PC-9 (cell line): ENCODE results near the gene PTBP1.

ENCODE experiments used
- EZH2 ChIP-seq: fragments of 200-600 bp; sonication (generic); IDR thresholded peaks from 2 replicates; pipeline ENCODE4 v1.8.0; 2017; ENCODE audit warnings: antibody characterized with exemption, low read depth
- TF ChIP-seq, protein P1 (sequence below): fragments of 200-600 bp; sonication (generic); conservative IDR thresholded peaks from 2 replicates; pipeline ENCODE4 v1.6.1; 2017; ENCODE audit warnings: mixed run types, antibody characterized with exemption, mild to moderate bottlenecking, moderate library complexity

DNA sequence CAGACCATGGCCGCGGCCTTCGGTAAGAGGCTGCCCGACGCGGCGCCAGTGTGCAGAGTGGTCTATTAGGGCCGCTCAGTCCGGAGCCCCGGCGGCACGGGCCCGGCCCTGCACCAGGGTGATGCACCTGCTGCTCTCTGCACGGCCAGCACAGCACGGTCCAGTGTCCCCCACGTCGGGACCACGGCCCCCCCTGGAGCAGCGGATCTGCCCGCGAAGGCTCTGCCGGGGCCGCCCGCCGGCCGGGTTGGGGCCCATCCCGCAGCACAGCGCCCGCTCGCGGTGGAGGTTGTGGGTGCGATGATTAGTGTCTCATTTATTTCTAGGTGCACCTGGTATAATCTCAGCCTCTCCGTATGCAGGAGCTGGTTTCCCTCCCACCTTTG lies 7.9 kb downstream of the PTBP1 start:
- TF ChIP-seq, protein P1, sequence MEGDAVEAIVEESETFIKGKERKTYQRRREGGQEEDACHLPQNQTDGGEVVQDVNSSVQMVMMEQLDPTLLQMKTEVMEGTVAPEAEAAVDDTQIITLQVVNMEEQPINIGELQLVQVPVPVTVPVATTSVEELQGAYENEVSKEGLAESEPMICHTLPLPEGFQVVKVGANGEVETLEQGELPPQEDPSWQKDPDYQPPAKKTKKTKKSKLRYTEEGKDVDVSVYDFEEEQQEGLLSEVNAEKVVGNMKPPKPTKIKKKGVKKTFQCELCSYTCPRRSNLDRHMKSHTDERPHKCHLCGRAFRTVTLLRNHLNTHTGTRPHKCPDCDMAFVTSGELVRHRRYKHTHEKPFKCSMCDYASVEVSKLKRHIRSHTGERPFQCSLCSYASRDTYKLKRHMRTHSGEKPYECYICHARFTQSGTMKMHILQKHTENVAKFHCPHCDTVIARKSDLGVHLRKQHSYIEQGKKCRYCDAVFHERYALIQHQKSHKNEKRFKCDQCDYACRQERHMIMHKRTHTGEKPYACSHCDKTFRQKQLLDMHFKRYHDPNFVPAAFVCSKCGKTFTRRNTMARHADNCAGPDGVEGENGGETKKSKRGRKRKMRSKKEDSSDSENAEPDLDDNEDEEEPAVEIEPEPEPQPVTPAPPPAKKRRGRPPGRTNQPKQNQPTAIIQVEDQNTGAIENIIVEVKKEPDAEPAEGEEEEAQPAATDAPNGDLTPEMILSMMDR: no peak
- no peak for TF ChIP-seq EZH2
